ENCODE data around the gene CACNA2D1.

CACNA2D1 gene

DNA sequence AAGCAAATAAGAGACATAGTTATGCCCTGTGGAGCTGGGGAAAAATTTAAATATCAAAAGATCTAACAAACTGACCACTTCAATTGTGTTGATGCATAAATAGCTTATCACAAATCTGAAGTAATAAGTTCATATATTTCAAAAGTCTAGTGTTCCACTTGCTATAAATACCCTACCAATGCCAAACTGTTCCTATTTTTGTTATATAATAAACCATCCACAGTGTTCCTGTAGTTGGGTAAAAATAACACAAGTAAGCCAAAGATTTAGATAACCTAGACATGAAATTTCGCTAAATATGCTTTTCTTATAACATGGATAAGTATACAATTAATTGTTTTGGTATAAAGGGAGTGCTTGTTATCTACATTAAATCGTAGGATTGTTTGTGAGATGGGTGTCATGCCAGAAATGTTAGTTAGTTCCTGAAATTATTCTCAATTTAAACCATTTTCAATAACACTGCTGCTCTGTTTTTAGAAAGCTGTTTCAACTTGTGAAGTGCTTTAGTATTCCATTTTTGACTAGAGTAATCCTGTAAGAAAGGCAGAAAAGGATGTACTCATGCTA is 85.5 kb downstream of the CACNA2D1 start:
- Histone ChIP-seq H3K27ac (replicated peaks; ENCODE audit: low read length) (no peak overlapping the region), H3K9ac (ENCODE audit: low read depth, low read length, poor library complexity) (no peak overlapping the region), H4K8ac (ENCODE audit: low read depth, low read length) (no peak overlapping the region), H4K91ac (ENCODE audit: low read depth, low read length, poor library complexity) (no peak overlapping the region), H2BK5ac (ENCODE audit: low read length) (no peak overlapping the region), H3K4ac (ENCODE audit: low read length) (no peak overlapping the region), H3K27me3 (ENCODE audit: control insufficient read depth in 3 of 3, insufficient read depth in 3 of 3, low read depth in 1 of 3, low read length in 3 of 3) (peaks cover 0 to 69% (median 0%) of the 10 kb centered on the region in 3 experiments), H2BK15ac (ENCODE audit: low read length) (no peak overlapping the region), H3K9me3 (replicated peaks in 1 of 2; ENCODE audit: control insufficient read depth in 2 of 2, insufficient read depth in 1 of 2, low read depth in 1 of 2, low read length in 2 of 2) (no peaks in the 10 kb centered on the region), H3K4me1 (ENCODE audit: control insufficient read depth in 2 of 2, insufficient read depth in 1 of 2, low read depth in 1 of 2, low read length in 2 of 2) (no peaks in the 10 kb centered on the region), H2AFZ (ENCODE audit: low read length) (no peak overlapping the region), H2AK5ac (ENCODE audit: low read depth, low read length) (no peak overlapping the region), H2BK12ac (ENCODE audit: low read length) (no peak overlapping the region), H3K4me3 (ENCODE audit: low read length in 2 of 2) (no peak overlapping the region), H3K23ac (ENCODE audit: low read depth, low read length, poor library complexity) (no peak overlapping the region), H3K79me1 (ENCODE audit: low read depth, low read length) (no peaks in the 10 kb centered on the region), H2BK120ac (ENCODE audit: low read depth, low read length) (no peak overlapping the region), H3K36me3 (replicated peaks in 1 of 2; ENCODE audit: control insufficient read depth in 2 of 2, insufficient read depth in 2 of 2, low read length in 2 of 2) (no peaks in the 10 kb centered on the region), H3K18ac (ENCODE audit: low read length) (no peak overlapping the region), H3K4me2 (ENCODE audit: insufficient read depth, low read length, poor library complexity, severe bottlenecking) (no peak overlapping the region), H3K14ac (ENCODE audit: low read length) (no peak overlapping the region)
- DNase-seq (ENCODE audit: low spot score), result no peak
- no CpG with 5 or more reads among the region's 2 CpGs for WGBS, 2 donors (ENCODE audit: extremely low coverage in 2 of 2, insufficient read length in 2 of 2, insufficient replicate concordance in 1 of 2)

DNA sequence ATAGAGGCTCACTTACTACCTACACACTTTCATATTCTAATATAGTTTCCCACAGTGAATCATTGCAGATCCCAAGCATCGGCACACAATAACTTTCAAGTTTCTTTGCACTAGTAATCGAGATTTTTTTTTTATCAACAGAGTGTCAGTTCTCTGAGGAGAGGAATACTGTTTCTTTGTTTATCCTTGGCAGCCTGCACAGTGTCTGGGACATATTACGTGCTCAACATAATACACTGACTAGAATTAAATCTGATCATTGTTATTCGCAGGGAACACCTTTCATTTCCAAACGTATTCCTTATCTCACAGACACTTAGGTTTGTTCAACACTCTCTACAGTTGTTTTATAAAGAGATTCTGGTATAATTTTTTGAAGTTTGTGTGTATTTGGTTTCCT is 95.3 kb downstream of the CACNA2D1 start:
- Histone ChIP-seq H3K9ac (ENCODE audit: low read depth, low read length, poor library complexity) (no peak overlapping the region), H3K4me2 (ENCODE audit: insufficient read depth, low read length, poor library complexity, severe bottlenecking) (no peak overlapping the region), H3K9me3 (replicated peaks in 1 of 2; ENCODE audit: control insufficient read depth in 2 of 2, insufficient read depth in 1 of 2, low read depth in 1 of 2, low read length in 2 of 2) (no peaks in the 10 kb centered on the region), H2BK12ac (ENCODE audit: low read length) (no peak overlapping the region), H2AK5ac (ENCODE audit: low read depth, low read length) (no peak overlapping the region), H3K23ac (ENCODE audit: low read depth, low read length, poor library complexity) (no peak overlapping the region), H3K18ac (ENCODE audit: low read length) (no peak overlapping the region), H4K91ac (ENCODE audit: low read depth, low read length, poor library complexity) (no peak overlapping the region), H3K4me3 (ENCODE audit: low read length in 2 of 2) (no peak overlapping the region), H3K27me3 (ENCODE audit: control insufficient read depth in 3 of 3, insufficient read depth in 3 of 3, low read depth in 1 of 3, low read length in 3 of 3) (peaks cover 0 to 18% (median 0%) of the 10 kb centered on the region in 3 experiments), H2BK5ac (ENCODE audit: low read length) (no peak overlapping the region), H2BK120ac (ENCODE audit: low read depth, low read length) (no peak overlapping the region), H3K36me3 (replicated peaks in 1 of 2; ENCODE audit: control insufficient read depth in 2 of 2, insufficient read depth in 2 of 2, low read length in 2 of 2) (no peaks in the 10 kb centered on the region), H3K27ac (replicated peaks; ENCODE audit: low read length) (no peak overlapping the region), H3K79me1 (ENCODE audit: low read depth, low read length) (no peaks in the 10 kb centered on the region), H3K4ac (ENCODE audit: low read length) (no peak overlapping the region), H4K8ac (ENCODE audit: low read depth, low read length) (no peak overlapping the region), H3K14ac (ENCODE audit: low read length) (no peak overlapping the region), H3K4me1 (ENCODE audit: control insufficient read depth in 2 of 2, insufficient read depth in 1 of 2, low read depth in 1 of 2, low read length in 2 of 2) (no peaks in the 10 kb centered on the region), H2AFZ (ENCODE audit: low read length) (no peak overlapping the region), H2BK15ac (ENCODE audit: low read length) (no peak overlapping the region)
- DNase-seq (ENCODE audit: low spot score), result no peak
- whole genome bisulfite sequencing, 2 donors (ENCODE audit: extremely low coverage in 2 of 2, insufficient read length in 2 of 2, insufficient replicate concordance in 1 of 2), result no CpG with 5 or more reads among the region's 5 CpGs

DNA sequence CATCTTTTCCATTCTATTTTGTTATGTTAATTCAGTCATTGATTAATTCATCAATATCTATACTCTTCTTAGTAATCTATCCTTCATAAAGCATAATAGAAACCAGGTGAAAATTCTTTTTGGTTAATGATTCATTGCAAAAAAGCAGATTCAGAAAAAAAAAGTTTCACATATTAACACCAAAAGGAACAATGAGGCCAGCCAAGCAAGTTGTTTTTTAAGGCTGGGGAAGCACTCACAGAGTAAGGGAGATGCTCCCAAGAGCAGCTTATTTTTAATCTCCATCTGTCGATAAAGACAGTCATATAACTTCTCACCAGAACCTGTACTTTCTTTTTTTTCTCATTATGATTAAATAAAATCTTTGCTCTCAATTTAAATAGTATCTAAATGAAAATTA is 95.8 kb downstream of the CACNA2D1 start:
- no peak overlapping the region for H3K23ac ChIP-seq (ENCODE audit: low read depth, low read length, poor library complexity)
- H3K4ac ChIP-seq (ENCODE audit: low read length), result no peak overlapping the region
- no peak overlapping the region for H2AK5ac ChIP-seq (ENCODE audit: low read depth, low read length)
- H4K91ac ChIP-seq (ENCODE audit: low read depth, low read length, poor library complexity), result no peak overlapping the region
- H3K4me3 ChIP-seq (ENCODE audit: low read length in 2 of 2), result no peak overlapping the region
- H3K14ac ChIP-seq (ENCODE audit: low read length), result no peak overlapping the region
- H2AFZ ChIP-seq (ENCODE audit: low read length), result no peak overlapping the region
- H3K4me1 ChIP-seq (ENCODE audit: control insufficient read depth in 2 of 2, insufficient read depth in 1 of 2, low read depth in 1 of 2, low read length in 2 of 2), result no peaks in the 10 kb centered on the region
- H2BK15ac ChIP-seq (ENCODE audit: low read length), result no peak overlapping the region
- WGBS, 2 donors (ENCODE audit: extremely low coverage in 2 of 2, insufficient read length in 2 of 2, insufficient replicate concordance in 1 of 2), result no CpG with 5 or more reads among the region's 1 CpG
- peaks cover 0 to 14% (median 0%) of the 10 kb centered on the region in 3 experiments for H3K27me3 ChIP-seq (ENCODE audit: control insufficient read depth in 3 of 3, insufficient read depth in 3 of 3, low read depth in 1 of 3, low read length in 3 of 3)
- H4K8ac ChIP-seq (ENCODE audit: low read depth, low read length), result no peak overlapping the region
- no peak overlapping the region for H3K18ac ChIP-seq (ENCODE audit: low read length)
- H3K27ac ChIP-seq (replicated peaks; ENCODE audit: low read length), result no peak overlapping the region
- no peaks in the 10 kb centered on the region for H3K79me1 ChIP-seq (ENCODE audit: low read depth, low read length)
- H3K9me3 ChIP-seq (replicated peaks in 1 of 2; ENCODE audit: control insufficient read depth in 2 of 2, insufficient read depth in 1 of 2, low read depth in 1 of 2, low read length in 2 of 2), result no peaks in the 10 kb centered on the region
- no peak overlapping the region for H2BK120ac ChIP-seq (ENCODE audit: low read depth, low read length)
- no peak overlapping the region for H2BK12ac ChIP-seq (ENCODE audit: low read length)
- no peak overlapping the region for H2BK5ac ChIP-seq (ENCODE audit: low read length)
- H3K36me3 ChIP-seq (replicated peaks in 1 of 2; ENCODE audit: control insufficient read depth in 2 of 2, insufficient read depth in 2 of 2, low read length in 2 of 2), result no peaks in the 10 kb centered on the region
- no peak overlapping the region for H3K9ac ChIP-seq (ENCODE audit: low read depth, low read length, poor library complexity)
- DNase-seq (ENCODE audit: low spot score), result no peak
- no peak overlapping the region for H3K4me2 ChIP-seq (ENCODE audit: insufficient read depth, low read length, poor library complexity, severe bottlenecking)

DNA sequence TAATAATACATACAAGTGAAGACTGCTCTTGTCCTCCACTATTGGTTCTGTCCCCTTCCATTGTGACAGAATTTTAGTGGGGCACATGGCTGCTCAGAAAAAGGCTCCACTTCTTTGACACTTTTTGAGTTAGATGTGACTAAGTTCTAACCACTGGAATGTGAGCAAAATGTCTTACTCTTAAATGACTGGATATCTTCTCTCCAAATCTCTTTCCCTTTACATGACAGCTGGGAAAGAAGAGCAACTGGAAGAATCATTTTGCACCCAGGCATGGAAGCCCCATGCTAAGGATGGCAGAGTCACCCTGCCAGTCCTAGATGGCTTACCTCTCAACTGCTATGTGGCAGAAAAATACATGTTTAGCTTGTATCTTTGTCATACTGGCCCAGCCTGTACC is 97.7 kb downstream of the CACNA2D1 start:
- H2BK5ac ChIP-seq (ENCODE audit: low read length), result no peak overlapping the region
- no peak overlapping the region for H4K91ac ChIP-seq (ENCODE audit: low read depth, low read length, poor library complexity)
- H3K9me3 ChIP-seq (replicated peaks in 1 of 2; ENCODE audit: control insufficient read depth in 2 of 2, insufficient read depth in 1 of 2, low read depth in 1 of 2, low read length in 2 of 2), result no peaks in the 10 kb centered on the region
- H2BK15ac ChIP-seq (ENCODE audit: low read length), result no peak overlapping the region
- H3K27me3 ChIP-seq (ENCODE audit: control insufficient read depth in 3 of 3, insufficient read depth in 3 of 3, low read depth in 1 of 3, low read length in 3 of 3), result no peaks in the 10 kb centered on the region
- no peak for DNase-seq (ENCODE audit: low spot score)
- H2AFZ ChIP-seq (ENCODE audit: low read length), result no peak overlapping the region
- no peaks in the 10 kb centered on the region for H3K4me1 ChIP-seq (ENCODE audit: control insufficient read depth in 2 of 2, insufficient read depth in 1 of 2, low read depth in 1 of 2, low read length in 2 of 2)
- no peak overlapping the region for H3K14ac ChIP-seq (ENCODE audit: low read length)
- H4K8ac ChIP-seq (ENCODE audit: low read depth, low read length), result no peak overlapping the region
- H3K9ac ChIP-seq (ENCODE audit: low read depth, low read length, poor library complexity), result no peak overlapping the region
- H3K4me3 ChIP-seq (ENCODE audit: low read length in 2 of 2), result no peak overlapping the region
- no peak overlapping the region for H2BK12ac ChIP-seq (ENCODE audit: low read length)
- H3K4me2 ChIP-seq (ENCODE audit: insufficient read depth, low read length, poor library complexity, severe bottlenecking), result no peak overlapping the region
- no peak overlapping the region for H3K23ac ChIP-seq (ENCODE audit: low read depth, low read length, poor library complexity)
- no peak overlapping the region for H2AK5ac ChIP-seq (ENCODE audit: low read depth, low read length)
- H3K36me3 ChIP-seq (replicated peaks in 1 of 2; ENCODE audit: control insufficient read depth in 2 of 2, insufficient read depth in 2 of 2, low read length in 2 of 2), result no peaks in the 10 kb centered on the region
- H3K79me1 ChIP-seq (ENCODE audit: low read depth, low read length), result no peaks in the 10 kb centered on the region
- no peak overlapping the region for H2BK120ac ChIP-seq (ENCODE audit: low read depth, low read length)
- H3K18ac ChIP-seq (ENCODE audit: low read length), result no peak overlapping the region
- H3K4ac ChIP-seq (ENCODE audit: low read length), result no peak overlapping the region
- H3K27ac ChIP-seq (replicated peaks; ENCODE audit: low read length), result no peak overlapping the region
